ENCODE measurements around the gene TEX38. TPM values are rescaled to one million over a fixed set of nuclear protein-coding genes. Genes with fewer than 3 reads are reported as not detected.

TEX38 gene
- total RNA-seq, 4 donors from 2014 or later, result not detected

DNA sequence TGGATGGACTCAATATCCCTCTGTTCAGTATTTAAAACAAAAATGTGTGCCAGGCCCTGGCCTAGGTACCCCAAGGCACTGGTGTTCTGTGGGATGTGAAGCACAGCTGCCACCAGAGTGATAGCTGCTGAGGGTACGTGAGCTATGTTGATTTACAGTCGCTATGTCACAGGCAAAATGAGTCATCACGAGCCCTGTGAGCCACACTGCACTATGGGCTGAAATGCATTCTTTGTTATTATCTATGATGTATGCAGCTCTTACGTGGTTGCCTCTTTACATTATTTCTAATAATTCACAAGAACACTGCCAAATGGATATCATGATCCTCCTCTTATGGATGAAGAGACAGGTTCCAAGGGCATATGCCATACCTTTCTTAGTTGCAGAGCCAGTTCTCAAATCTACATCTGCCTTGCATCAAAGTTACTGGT lies 2.1 kb downstream of the TEX38 start:
- Histone ChIP-seq H3K27ac (no peak overlapping the region), H3K4me3 (no peak overlapping the region), H3K36me3 (peaks cover 0 to 31% (median 7%) of the 10 kb centered on the region in 4 donors), H3K4me1 (peaks cover 0 to under 1% (median 0%) of the 10 kb centered on the region in 4 donors), H3K9me3 (no peaks in the 10 kb centered on the region), H3K27me3 (no peaks in the 10 kb centered on the region)
- TF ChIP-seq POLR2A (IDR thresholded peaks at IDR 0.05), result no peak
- no peak for TF ChIP-seq CTCF (IDR thresholded peaks at IDR 0.05)
- TF ChIP-seq EP300 (IDR thresholded peaks at IDR 0.05; ENCODE audit: low read depth), result no peak
- TF ChIP-seq POLR2AphosphoS5 (IDR thresholded peaks at IDR 0.05), result no peak
- no peak for DNase-seq
- intact Hi-C loops (cut with DNase I; ENCODE audit: low total_unique reads), result no loop called here
- WGBS, 2 donors (ENCODE audit: low coverage in 1 of 2), result 69% methylated on average over 4 of the region's 4 CpGs; no CpG with 5 or more reads in 1 of the 2 donors
- in situ Hi-C loops (cut with MboI; ENCODE audit: low pct_ligation_motif_present in 1 of 4, low pct_unique_long_range_greater_than_20kb in 1 of 4, low sequenced_read_pairs in 3 of 4), result no loop called here

DNA sequence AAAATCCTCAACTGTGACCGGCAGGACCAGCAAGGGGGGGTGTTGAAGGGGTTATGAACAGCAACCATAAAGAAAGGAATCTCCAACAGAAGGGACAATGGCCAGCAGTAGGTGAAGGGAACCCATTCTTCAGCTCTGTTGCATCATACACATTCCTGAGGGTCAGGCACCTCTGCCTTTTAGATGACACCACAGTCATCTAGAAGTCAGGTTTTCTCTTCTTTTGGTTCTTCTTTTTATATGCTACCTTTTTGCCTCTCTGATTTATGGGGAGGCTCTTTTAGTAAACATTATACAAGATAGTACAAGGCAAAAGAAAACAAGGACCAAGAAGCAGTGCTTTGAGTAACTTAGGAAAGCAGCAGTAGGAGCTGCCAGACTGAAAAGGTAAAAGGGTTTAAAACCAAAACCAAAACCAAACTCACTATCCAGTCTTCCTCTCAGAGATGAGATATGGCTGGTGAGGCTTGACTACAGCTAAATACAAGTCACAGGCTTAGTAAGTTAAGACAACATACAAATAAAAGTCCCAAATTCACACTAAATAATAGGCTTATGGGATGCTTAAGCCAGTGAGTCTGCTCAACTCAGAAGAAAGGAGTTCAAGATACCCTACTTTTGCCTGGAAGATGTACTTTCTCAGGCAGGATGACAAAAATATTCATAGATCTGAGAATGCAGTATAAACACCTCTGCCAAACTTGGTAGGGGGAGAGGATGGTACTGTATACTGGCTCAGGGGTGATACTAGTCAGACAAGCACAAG lies 4.1 kb downstream of the TEX38 start:
- in situ Hi-C loops (cut with MboI; ENCODE audit: low pct_ligation_motif_present in 1 of 4, low pct_unique_long_range_greater_than_20kb in 1 of 4, low sequenced_read_pairs in 3 of 4), result no loop called here
- WGBS, 2 donors (ENCODE audit: low coverage in 1 of 2), result 94% methylated on average over 1 of the region's 1 CpG; no CpG with 5 or more reads in 1 of the 2 donors
- intact Hi-C loops (cut with DNase I; ENCODE audit: low total_unique reads), result no loop called here
- Histone ChIP-seq H3K27ac (no peak overlapping the region), H3K27me3 (no peaks in the 10 kb centered on the region), H3K4me1 (peaks cover 0 to under 1% (median under 1%) of the 10 kb centered on the region in 4 donors), H3K4me3 (no peak overlapping the region), H3K9me3 (no peaks in the 10 kb centered on the region), H3K36me3 (peaks cover 0 to 37% (median 7%) of the 10 kb centered on the region in 4 donors)
- TF ChIP-seq POLR2A (IDR thresholded peaks at IDR 0.05), result no peak
- no peak for TF ChIP-seq EP300 (IDR thresholded peaks at IDR 0.05; ENCODE audit: low read depth)
- TF ChIP-seq POLR2AphosphoS5 (IDR thresholded peaks at IDR 0.05), result no peak
- TF ChIP-seq CTCF (IDR thresholded peaks at IDR 0.05), result no peak
- no peak for DNase-seq

DNA sequence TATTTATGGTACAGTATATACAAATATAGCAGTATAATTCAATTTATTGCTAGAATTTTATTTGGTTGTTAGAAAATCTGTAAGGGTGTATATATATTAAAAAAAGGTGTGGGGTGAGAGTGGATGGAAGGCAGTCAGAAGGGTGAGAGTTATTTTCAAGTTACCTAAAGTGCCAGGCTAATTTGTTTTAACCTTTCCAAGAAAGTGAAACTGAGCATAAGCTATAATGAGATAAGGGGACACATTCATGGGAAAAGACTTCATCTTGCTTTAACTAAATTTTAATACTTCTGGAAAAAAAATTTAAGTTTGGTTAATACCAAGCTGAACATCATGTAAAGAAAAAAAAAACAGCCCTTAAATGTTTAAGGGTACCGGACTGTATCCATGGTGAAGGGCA lies 4.9 kb downstream of the TEX38 start:
- Histone ChIP-seq H3K4me3 (no peak overlapping the region), H3K27ac (no peak overlapping the region), H3K27me3 (no peaks in the 10 kb centered on the region), H3K36me3 (peaks cover 0 to 37% (median 7%) of the 10 kb centered on the region in 4 donors), H3K9me3 (no peaks in the 10 kb centered on the region), H3K4me1 (peaks cover 0 to 9% (median 4%) of the 10 kb centered on the region in 4 donors)
- no peak for DNase-seq
- WGBS, 2 donors (ENCODE audit: low coverage in 1 of 2), result 93 to 100% methylated on average over 1 of the region's 1 CpG
- in situ Hi-C loops (cut with MboI; ENCODE audit: low pct_ligation_motif_present in 1 of 4, low pct_unique_long_range_greater_than_20kb in 1 of 4, low sequenced_read_pairs in 3 of 4), result no loop called here
- TF ChIP-seq POLR2A (IDR thresholded peaks at IDR 0.05) (no peak), CTCF (IDR thresholded peaks at IDR 0.05) (no peak), EP300 (IDR thresholded peaks at IDR 0.05; ENCODE audit: low read depth) (no peak), POLR2AphosphoS5 (IDR thresholded peaks at IDR 0.05) (no peak)
- intact Hi-C loops (cut with DNase I; ENCODE audit: low total_unique reads), result no loop called here

GRCh38 chr1:46677339-46677738 lies 5.7 kb downstream of the TEX38 start:
- no peaks in the 10 kb centered on the region for H3K9me3 ChIP-seq
- H3K4me1 ChIP-seq, result peaks cover 3 to 17% (median 10%) of the 10 kb centered on the region in 4 donors
- no peak overlapping the region for H3K27ac ChIP-seq
- H3K4me3 ChIP-seq, result no peak overlapping the region
- H3K27me3 ChIP-seq, result no peaks in the 10 kb centered on the region
- 100% methylated on average over 1 of the region's 1 CpG; no CpG with 5 or more reads in 1 of the 2 donors for WGBS, 2 donors (ENCODE audit: low coverage in 1 of 2)
- TF ChIP-seq CTCF (IDR thresholded peaks at IDR 0.05) (no peak), EP300 (IDR thresholded peaks at IDR 0.05; ENCODE audit: low read depth) (no peak), POLR2AphosphoS5 (IDR thresholded peaks at IDR 0.05) (no peak), POLR2A (IDR thresholded peaks at IDR 0.05) (no peak)
- in situ Hi-C loops (cut with MboI; ENCODE audit: low pct_ligation_motif_present in 1 of 4, low pct_unique_long_range_greater_than_20kb in 1 of 4, low sequenced_read_pairs in 3 of 4) (no loop called here), intact Hi-C loops (cut with DNase I; ENCODE audit: low total_unique reads) (no loop called here)
- DNase-seq, result no peak
- peaks cover 0 to 37% (median 8%) of the 10 kb centered on the region in 4 donors for H3K36me3 ChIP-seq
